Upper lobe of left lung (tissue), 4 donors: ENCODE data around the gene NKD2.

Experiments used
- POLR2A ChIP-seq, 4 donors: fragments of 450-650 bp; IDR thresholded peaks; one replicate each; pipeline ENCODE4 v1.5.1; 2016 to 2017; ENCODE audit warnings: antibody characterized with exemption in 4 of 4, mild to moderate bottlenecking in 2 of 4
- TF ChIP-seq, protein P1 (sequence below), 6 experiments: fragments of 450-650 bp in 4 of 6; fragments of 200-600 bp in 2 of 6; sonication (generic) in 2 of 6; IDR thresholded peaks; one replicate each; pipeline ENCODE4 v1.5.1; 2016 to 2019; ENCODE audit warnings: antibody characterized with exemption in 6 of 6

DNA sequence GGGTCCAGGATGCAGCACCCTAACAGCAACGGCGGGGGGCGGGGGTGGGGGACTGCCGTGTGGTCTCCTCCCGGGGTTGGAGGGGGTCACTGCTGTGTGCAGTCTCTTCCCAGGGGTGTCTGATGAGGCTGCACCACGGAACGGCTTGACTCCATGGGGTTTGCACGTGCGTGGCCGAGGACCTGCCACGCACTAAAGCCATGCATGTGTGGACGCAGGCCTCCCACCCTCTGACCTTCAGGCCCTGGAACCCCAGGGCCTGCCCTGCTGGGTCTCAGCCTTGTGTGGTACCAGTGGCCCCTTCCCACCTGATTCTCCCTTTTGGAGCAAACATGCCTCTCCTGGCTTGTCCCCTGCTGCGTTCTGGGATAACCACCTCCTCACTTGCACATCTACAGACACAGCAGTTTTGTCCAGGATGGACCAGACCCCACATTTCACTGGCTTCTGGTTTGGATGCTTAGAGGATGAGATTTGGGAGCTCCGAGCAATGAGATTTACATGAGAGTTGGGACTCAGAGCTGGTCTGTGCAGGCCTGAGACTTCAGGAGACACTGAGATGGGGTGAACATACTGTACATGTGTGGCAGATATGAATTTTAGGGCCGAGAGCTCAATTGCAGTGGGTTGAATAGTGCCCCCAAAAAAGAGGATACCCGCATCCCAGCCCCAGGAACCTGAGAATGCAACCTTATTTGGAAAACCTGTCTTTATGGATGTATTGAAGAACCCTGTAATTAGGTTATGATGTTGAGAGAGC lies 57.5 kb downstream of the NKD2 start:
- TF ChIP-seq, protein P1, sequence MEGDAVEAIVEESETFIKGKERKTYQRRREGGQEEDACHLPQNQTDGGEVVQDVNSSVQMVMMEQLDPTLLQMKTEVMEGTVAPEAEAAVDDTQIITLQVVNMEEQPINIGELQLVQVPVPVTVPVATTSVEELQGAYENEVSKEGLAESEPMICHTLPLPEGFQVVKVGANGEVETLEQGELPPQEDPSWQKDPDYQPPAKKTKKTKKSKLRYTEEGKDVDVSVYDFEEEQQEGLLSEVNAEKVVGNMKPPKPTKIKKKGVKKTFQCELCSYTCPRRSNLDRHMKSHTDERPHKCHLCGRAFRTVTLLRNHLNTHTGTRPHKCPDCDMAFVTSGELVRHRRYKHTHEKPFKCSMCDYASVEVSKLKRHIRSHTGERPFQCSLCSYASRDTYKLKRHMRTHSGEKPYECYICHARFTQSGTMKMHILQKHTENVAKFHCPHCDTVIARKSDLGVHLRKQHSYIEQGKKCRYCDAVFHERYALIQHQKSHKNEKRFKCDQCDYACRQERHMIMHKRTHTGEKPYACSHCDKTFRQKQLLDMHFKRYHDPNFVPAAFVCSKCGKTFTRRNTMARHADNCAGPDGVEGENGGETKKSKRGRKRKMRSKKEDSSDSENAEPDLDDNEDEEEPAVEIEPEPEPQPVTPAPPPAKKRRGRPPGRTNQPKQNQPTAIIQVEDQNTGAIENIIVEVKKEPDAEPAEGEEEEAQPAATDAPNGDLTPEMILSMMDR (IDR thresholded peaks at IDR 0.05): no peak
- TF ChIP-seq POLR2A (IDR thresholded peaks at IDR 0.05): no peak
